22Rv1 (cell line): ENCODE measurements around the gene RASA3.

Experiments
- CTCF ChIP-seq: fragments of 450-650 bp; IDR thresholded peaks from 2 replicates; pipeline ENCODE4 v1.5.1; 2017; ENCODE audit warnings: mild to moderate bottlenecking
- ZFX ChIP-seq: fragments of 450-650 bp; IDR thresholded peaks from 2 replicates; pipeline ENCODE4 v1.6.1; 2017; ENCODE audit warnings: antibody characterized with exemption, borderline replicate concordance

GRCh38 chr13:113937527-113938180, 194.8 kb downstream of the RASA3 start:
- TF ChIP-seq CTCF: no peak
- no peak for TF ChIP-seq ZFX
